ENCODE results near the gene SLC35E4.

SLC35E4 gene

GRCh38 chr22:30643055-30643875 lies 7.7 kb downstream of the SLC35E4 start:
- H3K9me3 ChIP-seq (ENCODE audit: control insufficient read depth, low read length) = no peaks in the 10 kb centered on the region
- no peaks in the 10 kb centered on the region for H3K27me3 ChIP-seq (ENCODE audit: control insufficient read depth, insufficient read depth, low read length)
- no peak overlapping the region for H3K9ac ChIP-seq (ENCODE audit: low read length)
- peaks cover 14% of the 10 kb centered on the region for H3K4me1 ChIP-seq (ENCODE audit: control insufficient read depth, insufficient read depth, low read length)
- H3K4me3 ChIP-seq (ENCODE audit: low read length) = no peak overlapping the region
- no peaks in the 10 kb centered on the region for H3K36me3 ChIP-seq (ENCODE audit: control insufficient read depth, insufficient read depth, low read length)

GRCh38 chr22:30646518-30647160 lies 11.1 kb downstream of the SLC35E4 start:
- Histone ChIP-seq H3K9ac (ENCODE audit: low read length) (no peak overlapping the region), H3K27me3 (ENCODE audit: control insufficient read depth, insufficient read depth, low read length) (no peaks in the 10 kb centered on the region), H3K9me3 (ENCODE audit: control insufficient read depth, low read length) (no peaks in the 10 kb centered on the region), H3K4me1 (ENCODE audit: control insufficient read depth, insufficient read depth, low read length) (peaks cover 32% of the 10 kb centered on the region), H3K36me3 (ENCODE audit: control insufficient read depth, insufficient read depth, low read length) (no peaks in the 10 kb centered on the region), H3K4me3 (ENCODE audit: low read length) (no peak overlapping the region)

- Histone ChIP-seq H3K27me3 (ENCODE audit: control insufficient read depth, insufficient read depth, low read length) (no peaks in the 10 kb centered on the region), H3K36me3 (ENCODE audit: control insufficient read depth, insufficient read depth, low read length) (no peaks in the 10 kb centered on the region), H3K9me3 (ENCODE audit: control insufficient read depth, low read length) (no peaks in the 10 kb centered on the region), H3K9ac (ENCODE audit: low read length) (no peak overlapping the region), H3K4me1 (ENCODE audit: control insufficient read depth, insufficient read depth, low read length) (peaks cover 32% of the 10 kb centered on the region), H3K4me3 (ENCODE audit: low read length) (no peak overlapping the region)
These were observed 12.0 kb downstream of the SLC35E4 start for GRCh38 chr22:30647536-30647935.

GRCh38 chr22:30648825-30649224 lies 13.2 kb downstream of the SLC35E4 start:
- Histone ChIP-seq H3K9me3 (ENCODE audit: control insufficient read depth, low read length) (no peaks in the 10 kb centered on the region), H3K36me3 (ENCODE audit: control insufficient read depth, insufficient read depth, low read length) (no peaks in the 10 kb centered on the region), H3K4me1 (ENCODE audit: control insufficient read depth, insufficient read depth, low read length) (peaks cover 32% of the 10 kb centered on the region), H3K9ac (ENCODE audit: low read length) (no peak overlapping the region), H3K4me3 (ENCODE audit: low read length) (no peak overlapping the region), H3K27me3 (ENCODE audit: control insufficient read depth, insufficient read depth, low read length) (no peaks in the 10 kb centered on the region)

GRCh38 chr22:30649430-30650007 lies 13.9 kb downstream of the SLC35E4 start:
- no peaks in the 10 kb centered on the region for H3K36me3 ChIP-seq (ENCODE audit: control insufficient read depth, insufficient read depth, low read length)
- H3K9ac ChIP-seq (ENCODE audit: low read length) = no peak overlapping the region
- no peak overlapping the region for H3K4me3 ChIP-seq (ENCODE audit: low read length)
- H3K9me3 ChIP-seq (ENCODE audit: control insufficient read depth, low read length) = no peaks in the 10 kb centered on the region
- H3K27me3 ChIP-seq (ENCODE audit: control insufficient read depth, insufficient read depth, low read length) = no peaks in the 10 kb centered on the region
- peaks cover 32% of the 10 kb centered on the region for H3K4me1 ChIP-seq (ENCODE audit: control insufficient read depth, insufficient read depth, low read length)

GRCh38 chr22:30650508-30651116 lies 15.0 kb downstream of the SLC35E4 start:
- Histone ChIP-seq H3K9ac (ENCODE audit: low read length) (no peak overlapping the region), H3K9me3 (ENCODE audit: control insufficient read depth, low read length) (no peaks in the 10 kb centered on the region), H3K4me1 (ENCODE audit: control insufficient read depth, insufficient read depth, low read length) (peaks cover 30% of the 10 kb centered on the region), H3K36me3 (ENCODE audit: control insufficient read depth, insufficient read depth, low read length) (no peaks in the 10 kb centered on the region), H3K27me3 (ENCODE audit: control insufficient read depth, insufficient read depth, low read length) (no peaks in the 10 kb centered on the region), H3K4me3 (ENCODE audit: low read length) (no peak overlapping the region)

- Histone ChIP-seq H3K4me3 (ENCODE audit: low read length) (no peak overlapping the region), H3K9ac (ENCODE audit: low read length) (no peak overlapping the region), H3K36me3 (ENCODE audit: control insufficient read depth, insufficient read depth, low read length) (no peaks in the 10 kb centered on the region), H3K9me3 (ENCODE audit: control insufficient read depth, low read length) (no peaks in the 10 kb centered on the region), H3K27me3 (ENCODE audit: control insufficient read depth, insufficient read depth, low read length) (no peaks in the 10 kb centered on the region), H3K4me1 (ENCODE audit: control insufficient read depth, insufficient read depth, low read length) (peaks cover 18% of the 10 kb centered on the region)
These were observed 17.3 kb downstream of the SLC35E4 start for GRCh38 chr22:30652852-30653251.

- H3K9me3 ChIP-seq (ENCODE audit: control insufficient read depth, low read length) = no peaks in the 10 kb centered on the region
- no peaks in the 10 kb centered on the region for H3K36me3 ChIP-seq (ENCODE audit: control insufficient read depth, insufficient read depth, low read length)
- H3K27me3 ChIP-seq (ENCODE audit: control insufficient read depth, insufficient read depth, low read length) = no peaks in the 10 kb centered on the region
- no peak overlapping the region for H3K4me3 ChIP-seq (ENCODE audit: low read length)
- no peak overlapping the region for H3K9ac ChIP-seq (ENCODE audit: low read length)
- peaks cover 9% of the 10 kb centered on the region for H3K4me1 ChIP-seq (ENCODE audit: control insufficient read depth, insufficient read depth, low read length)
These were observed 18.8 kb downstream of the SLC35E4 start for GRCh38 chr22:30654361-30654760.

GRCh38 chr22:30655532-30655931 lies 20.0 kb downstream of the SLC35E4 start:
- H3K4me1 ChIP-seq (ENCODE audit: control insufficient read depth, insufficient read depth, low read length) = peaks cover 2% of the 10 kb centered on the region
- H3K36me3 ChIP-seq (ENCODE audit: control insufficient read depth, insufficient read depth, low read length) = no peaks in the 10 kb centered on the region
- H3K9ac ChIP-seq (ENCODE audit: low read length) = no peak overlapping the region
- no peaks in the 10 kb centered on the region for H3K9me3 ChIP-seq (ENCODE audit: control insufficient read depth, low read length)
- H3K27me3 ChIP-seq (ENCODE audit: control insufficient read depth, insufficient read depth, low read length) = no peaks in the 10 kb centered on the region
- no peak overlapping the region for H3K4me3 ChIP-seq (ENCODE audit: low read length)

- Histone ChIP-seq H3K9me3 (ENCODE audit: control insufficient read depth, low read length) (no peaks in the 10 kb centered on the region), H3K4me1 (ENCODE audit: control insufficient read depth, insufficient read depth, low read length) (peaks cover 5% of the 10 kb centered on the region), H3K36me3 (ENCODE audit: control insufficient read depth, insufficient read depth, low read length) (no peaks in the 10 kb centered on the region), H3K27me3 (ENCODE audit: control insufficient read depth, insufficient read depth, low read length) (no peaks in the 10 kb centered on the region), H3K9ac (ENCODE audit: low read length) (no peak overlapping the region), H3K4me3 (ENCODE audit: low read length) (no peak overlapping the region)
These were observed 26.5 kb downstream of the SLC35E4 start for GRCh38 chr22:30662040-30662439.

- no peak overlapping the region for H3K9ac ChIP-seq (ENCODE audit: low read length)
- no peak overlapping the region for H3K4me3 ChIP-seq (ENCODE audit: low read length)
- peaks cover 15% of the 10 kb centered on the region for H3K4me1 ChIP-seq (ENCODE audit: control insufficient read depth, insufficient read depth, low read length)
- H3K9me3 ChIP-seq (ENCODE audit: control insufficient read depth, low read length) = no peaks in the 10 kb centered on the region
- no peaks in the 10 kb centered on the region for H3K36me3 ChIP-seq (ENCODE audit: control insufficient read depth, insufficient read depth, low read length)
- no peaks in the 10 kb centered on the region for H3K27me3 ChIP-seq (ENCODE audit: control insufficient read depth, insufficient read depth, low read length)
These were observed 29.2 kb downstream of the SLC35E4 start for GRCh38 chr22:30664798-30665197.

GRCh38 chr22:30665266-30665665 lies 29.7 kb downstream of the SLC35E4 start:
- Histone ChIP-seq H3K9ac (ENCODE audit: low read length) (no peak overlapping the region), H3K4me3 (ENCODE audit: low read length) (no peak overlapping the region), H3K9me3 (ENCODE audit: control insufficient read depth, low read length) (no peaks in the 10 kb centered on the region), H3K36me3 (ENCODE audit: control insufficient read depth, insufficient read depth, low read length) (no peaks in the 10 kb centered on the region), H3K4me1 (ENCODE audit: control insufficient read depth, insufficient read depth, low read length) (peaks cover 15% of the 10 kb centered on the region), H3K27me3 (ENCODE audit: control insufficient read depth, insufficient read depth, low read length) (no peaks in the 10 kb centered on the region)
